Astrocyte (in vitro differentiated cells and primary cell): ENCODE data around the gene TTC12. TPM values are rescaled to one million over a fixed set of nuclear protein-coding genes. Genes with fewer than 3 reads are reported as not detected.
A peak's percentile ranks its signal among the peaks of the same experiment; 100 is the strongest.

Experiments
- DNase-seq: peaks from one replicate; pipeline ENCODE4 v3.0.0-alpha.2; 2010; ENCODE audit warnings: low read depth
- FAIRE-seq: peaks from 2 replicates; lab custom pipeline; 2011; peaks lifted over from hg19 to GRCh38; lab: Jason Lieb, UNC
- H2AFZ ChIP-seq: 2 replicates; pipeline ENCODE4 v1.6.0; 2012; ENCODE audit warnings: low read depth, low read length, inconsistent platforms
- H3K27ac ChIP-seq: 2 replicates; pipeline ENCODE4 v1.5.1; 2011; ENCODE audit warnings: low read depth, low read length, inconsistent platforms
- H3K27me3 ChIP-seq: 2 replicates; pipeline ENCODE4 v1.6.0; 2011; ENCODE audit warnings: low read length, inconsistent platforms; ENCODE audit not compliant: insufficient read depth
- H3K36me3 ChIP-seq: 2 replicates; pipeline ENCODE4 v1.5.1; 2011; ENCODE audit warnings: low read length, inconsistent platforms; ENCODE audit not compliant: insufficient read depth
- H3K4me1 ChIP-seq: 2 replicates; pipeline ENCODE4 v1.5.1; 2011; ENCODE audit warnings: low read length, inconsistent platforms; ENCODE audit not compliant: insufficient read depth
- H3K4me2 ChIP-seq: 2 replicates; pipeline ENCODE4 v1.6.0; 2012; ENCODE audit warnings: low read length, inconsistent platforms
- H3K4me3 ChIP-seq: 2 replicates; pipeline ENCODE4 v1.5.1; 2011; ENCODE audit warnings: low read depth, mild to moderate bottlenecking, low read length, inconsistent platforms; ENCODE audit not compliant: insufficient read depth
- H3K79me2 ChIP-seq: 2 replicates; pipeline ENCODE4 v1.6.0; 2012; ENCODE audit warnings: mild to moderate bottlenecking, low read length, inconsistent platforms; ENCODE audit not compliant: insufficient read depth
- H3K9ac ChIP-seq: 2 replicates; pipeline ENCODE4 v1.6.0; 2012; ENCODE audit warnings: mild to moderate bottlenecking, low read length, inconsistent platforms
- H3K9me3 ChIP-seq: 2 replicates; pipeline ENCODE4 v1.5.1; 2012; ENCODE audit warnings: low read depth, mild to moderate bottlenecking, low read length, inconsistent platforms; ENCODE audit not compliant: insufficient read depth
- H4K20me1 ChIP-seq: 2 replicates; pipeline ENCODE4 v1.6.0; 2012; ENCODE audit warnings: low read length, inconsistent platforms; ENCODE audit not compliant: insufficient read depth
- H3K27ac Mint-ChIP-seq: one replicate; pipeline ENCODE4 v1.8.0; 2021; ENCODE audit warnings: mild to moderate bottlenecking, mixed read lengths; ENCODE audit not compliant: unreplicated experiment
- H3K27me3 Mint-ChIP-seq: one replicate; pipeline ENCODE4 v1.8.0; 2021; ENCODE audit warnings: low read depth, mixed read lengths; ENCODE audit not compliant: unreplicated experiment
- H3K36me3 Mint-ChIP-seq: one replicate; pipeline ENCODE4 v1.8.0; 2021; ENCODE audit warnings: low read depth, mixed read lengths; ENCODE audit not compliant: unreplicated experiment
- H3K4me1 Mint-ChIP-seq: one replicate; pipeline ENCODE4 v1.8.0; 2021; ENCODE audit warnings: low read depth, mixed read lengths; ENCODE audit not compliant: unreplicated experiment
- H3K4me3 Mint-ChIP-seq: one replicate; pipeline ENCODE4 v1.8.0; 2021; ENCODE audit warnings: mild to moderate bottlenecking, moderate library complexity, mixed read lengths; ENCODE audit not compliant: unreplicated experiment
- H3K9me3 Mint-ChIP-seq: one replicate; pipeline ENCODE4 v1.8.0; 2021; ENCODE audit warnings: mild to moderate bottlenecking, mixed read lengths; ENCODE audit not compliant: unreplicated experiment
- CTCF ChIP-seq: IDR thresholded peaks from 2 replicates; pipeline ENCODE4 v1.5.1; 2011; ENCODE audit warnings: low read depth, mild to moderate bottlenecking, inconsistent platforms, low read length, moderate library complexity; ENCODE audit not compliant: insufficient read depth
- EZH2 ChIP-seq: IDR thresholded peaks from 2 replicates; pipeline ENCODE4 v1.6.1; 2012; ENCODE audit warnings: mild to moderate bottlenecking, low read length, inconsistent platforms; ENCODE audit not compliant: insufficient read depth
- total RNA-seq: library from RNA; stranded (reverse); gene quantifications from 2 replicates; pipeline ENCODE4 v1.2.1, GENCODE V29; 2021

TTC12 gene
- total RNA-seq, 1 donor from 2014 or later: 9.4 TPM

- TF ChIP-seq CTCF (no peak), EZH2 (no peak)
- no peak overlapping the region for H3K4me3 Mint-ChIP-seq
- DNase-seq: no peak
- Histone ChIP-seq H3K4me3 (no peak overlapping the region), H3K79me2 (no peaks in the 10 kb centered on the region), H3K4me1 (no peaks in the 10 kb centered on the region), H3K27me3 (no peaks in the 10 kb centered on the region), H3K9me3 (no peaks in the 10 kb centered on the region), H3K36me3 (no peaks in the 10 kb centered on the region), H3K9ac (no peak overlapping the region), H3K27ac (no peak overlapping the region), H3K4me2 (no peak overlapping the region), H4K20me1 (no peaks in the 10 kb centered on the region), H2AFZ (no peak overlapping the region)
- no peak overlapping the region for H3K27ac Mint-ChIP-seq
- FAIRE-seq: no peak
- peaks cover 5% of the 10 kb centered on the region for H3K27me3 Mint-ChIP-seq
- no peaks in the 10 kb centered on the region for H3K36me3 Mint-ChIP-seq
- H3K4me1 Mint-ChIP-seq: no peaks in the 10 kb centered on the region
- H3K9me3 Mint-ChIP-seq: no peaks in the 10 kb centered on the region
Observed at GRCh38 chr11:113304916-113305315, 9.5 kb upstream of the TTC12 start.

GRCh38 chr11:113305440-113306336 lies 8.7 kb upstream of the TTC12 start:
- Histone ChIP-seq H3K36me3 (no peaks in the 10 kb centered on the region), H3K27ac (no peak overlapping the region), H3K4me1 (no peaks in the 10 kb centered on the region), H3K27me3 (no peaks in the 10 kb centered on the region), H3K9ac (no peak overlapping the region), H3K79me2 (no peaks in the 10 kb centered on the region), H3K4me2 (no peak overlapping the region), H3K9me3 (no peaks in the 10 kb centered on the region), H2AFZ (no peak overlapping the region), H4K20me1 (no peaks in the 10 kb centered on the region), H3K4me3 (no peak overlapping the region)
- H3K27me3 Mint-ChIP-seq: peaks cover 5% of the 10 kb centered on the region
- H3K27ac Mint-ChIP-seq: no peak overlapping the region
- FAIRE-seq: no peak
- no peak for TF ChIP-seq EZH2
- TF ChIP-seq CTCF: peak; percentile 95
- no peaks in the 10 kb centered on the region for H3K9me3 Mint-ChIP-seq
- no peak overlapping the region for H3K4me3 Mint-ChIP-seq
- DNase-seq: peak; percentile 17
- no peaks in the 10 kb centered on the region for H3K36me3 Mint-ChIP-seq
- no peaks in the 10 kb centered on the region for H3K4me1 Mint-ChIP-seq

GRCh38 chr11:113308601-113309000 lies 5.8 kb upstream of the TTC12 start:
- Histone ChIP-seq H3K4me3 (no peak overlapping the region), H3K9me3 (no peaks in the 10 kb centered on the region), H3K27me3 (no peaks in the 10 kb centered on the region), H3K4me1 (peaks cover 3% of the 10 kb centered on the region), H4K20me1 (no peaks in the 10 kb centered on the region), H3K9ac (no peak overlapping the region), H2AFZ (no peak overlapping the region), H3K4me2 (no peak overlapping the region), H3K36me3 (no peaks in the 10 kb centered on the region), H3K79me2 (no peaks in the 10 kb centered on the region), H3K27ac (no peak overlapping the region)
- DNase-seq (no peak), FAIRE-seq (no peak)
- Mint-ChIP-seq H3K27ac (no peak overlapping the region), H3K4me1 (peaks cover 9% of the 10 kb centered on the region), H3K9me3 (no peaks in the 10 kb centered on the region), H3K36me3 (no peaks in the 10 kb centered on the region), H3K4me3 (no peak overlapping the region), H3K27me3 (peaks cover 5% of the 10 kb centered on the region)
- TF ChIP-seq EZH2 (no peak), CTCF (no peak)
